Left lung (tissue), 10 donors: ENCODE data around the gene COL16A1. TPM values are rescaled to one million over a fixed set of nuclear protein-coding genes. Genes with fewer than 3 reads are reported as not detected.

Experiments used
- ATAC-seq: fragments of 200-7000 bp; cut with Tn5 transposase; one replicate; pipeline ENCODE4 v1.9.1; 2020; ENCODE audit warnings: moderate library complexity
- DNase-seq, 4 donors: peaks; one replicate each; pipeline ENCODE4 v3.0.0-alpha.2; 2013 to 2020
- H3K27ac ChIP-seq, 2 donors: fragments of 200-600 bp; sonication (generic) in 1 of 2; one replicate each; pipeline versions ENCODE4 v1.5.0 to v1.8.0; 2020 to 2021
- H3K27me3 ChIP-seq, 2 donors: fragments of 200-600 bp; sonication (generic) in 1 of 2; one replicate each; pipeline versions ENCODE4 v1.5.0 to v1.8.0; 2020 to 2021
- H3K36me3 ChIP-seq, 2 donors: fragments of 200-600 bp; sonication (generic) in 1 of 2; one replicate each; pipeline versions ENCODE4 v1.5.0 to v1.8.0; 2020 to 2021
- H3K4me1 ChIP-seq, 2 donors: fragments of 200-600 bp; one replicate each; pipeline ENCODE4 v1.8.0; 2021
- H3K4me3 ChIP-seq, 2 donors: fragments of 200-600 bp; sonication (generic) in 1 of 2; one replicate each; pipeline versions ENCODE4 v1.5.0 to v1.8.0; 2020 to 2021; ENCODE audit warnings: mild to moderate bottlenecking in 1 of 2
- H3K9me3 ChIP-seq, 2 donors: fragments of 200-600 bp; sonication (generic) in 1 of 2; one replicate each; pipeline versions ENCODE4 v1.5.0 to v1.8.0; 2020 to 2021
- CTCF ChIP-seq, 2 donors: fragments of 200-600 bp; sonication (generic) in 1 of 2; IDR thresholded peaks; one replicate each; pipeline versions ENCODE4 v1.5.0 to v1.8.0; 2021; ENCODE audit warnings: antibody characterized with exemption in 2 of 2
- intact Hi-C, 2 donors: fragments of 100-400 bp; cut with DNase I; formaldehyde crosslinking; loops; one replicate each; pipeline versions ENCODE4 v1.11.2 to v1.14.2; 2022
- polyA plus RNA-seq, 6 donors: library from polyadenylated mRNA; unstranded; fragments of 120-200 nt; gene quantifications; one replicate each; pipeline ENCODE4 v1.2.1, GENCODE V29; 2013; ENCODE audit not compliant: insufficient read length in 6 of 6
- total RNA-seq, 2 donors: library from RNA; stranded (reverse); fragmentation: NEBNext Ultra II Directional; extraction: Animal tissue kit (Norgen Biotek cat#: 25700); gene quantifications; one replicate each; pipeline ENCODE4 v1.2.1, GENCODE V29; 2021
- donor health status: DM: no; HTN: yes; CAD: no.
- donor health status: DM: no; HTN: no; CAD: no.

COL16A1 gene
- total and polyA plus RNA-seq, 8 donors = 64.8 to 177 (median 118) TPM

GRCh38 chr1:31675161-31675560 lies 28.7 kb downstream of the COL16A1 start:
- no peak for TF ChIP-seq CTCF (IDR thresholded peaks at IDR 0.05)
- ATAC-seq = no peak

GRCh38 chr1:31674626-31675025 lies 29.2 kb downstream of the COL16A1 start:
- peaks cover 7 to 15% of the 10 kb centered on the region in 2 donors for H3K4me1 ChIP-seq
- no peak overlapping the region for H3K4me3 ChIP-seq
- H3K27me3 ChIP-seq = peaks cover 0 to 14% of the 10 kb centered on the region in 2 donors
- H3K9me3 ChIP-seq = no peaks in the 10 kb centered on the region
- DNase-seq (no peak), ATAC-seq (no peak)
- intact Hi-C loops = no loop called here
- H3K27ac ChIP-seq = no peak overlapping the region
- no peaks in the 10 kb centered on the region for H3K36me3 ChIP-seq
- TF ChIP-seq CTCF (IDR thresholded peaks at IDR 0.05) = no peak

More at GRCh38 chr1:31675161-31675560, 28.7 kb downstream of the COL16A1 start:
- H3K9me3 ChIP-seq = no peaks in the 10 kb centered on the region
- intact Hi-C loops = no loop called here
- no peak overlapping the region for H3K4me3 ChIP-seq
- peaks cover 0 to 8% of the 10 kb centered on the region in 2 donors for H3K27me3 ChIP-seq
- no peak overlapping the region for H3K27ac ChIP-seq
- DNase-seq = no peak
- peaks cover 2 to 9% of the 10 kb centered on the region in 2 donors for H3K4me1 ChIP-seq
- H3K36me3 ChIP-seq = no peaks in the 10 kb centered on the region

DNA sequence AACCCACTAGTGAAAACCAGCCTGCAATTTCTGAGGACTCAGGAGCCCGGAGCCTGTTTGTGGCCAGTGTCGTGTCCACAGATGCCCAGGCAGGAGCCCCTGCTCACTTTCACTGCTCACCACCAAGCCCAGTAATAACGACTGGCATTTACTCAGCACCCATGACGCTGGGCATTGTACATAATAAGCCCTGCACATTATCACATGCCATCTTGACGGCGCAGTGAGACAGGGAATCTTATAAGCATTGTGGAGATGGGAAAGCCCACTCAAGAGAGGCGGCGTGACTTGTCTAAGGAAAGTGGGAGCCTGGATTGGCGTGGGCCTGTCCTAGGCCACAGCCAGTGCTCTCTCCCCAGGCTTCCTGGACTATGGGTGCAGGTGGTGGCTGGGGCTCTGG lies 30.4 kb downstream of the COL16A1 start:
- no peaks in the 10 kb centered on the region for H3K36me3 ChIP-seq
- TF ChIP-seq CTCF (IDR thresholded peaks at IDR 0.05) = no peak
- intact Hi-C loops = no loop called here
- no peak overlapping the region for H3K4me3 ChIP-seq
- ATAC-seq (no peak), DNase-seq (peak in 1 of 4 donors; percentile 38)
- no peak overlapping the region for H3K27ac ChIP-seq
- peaks cover 12 to 21% of the 10 kb centered on the region in 2 donors for H3K4me1 ChIP-seq
- peaks cover 0 to 24% of the 10 kb centered on the region in 2 donors for H3K27me3 ChIP-seq
- H3K9me3 ChIP-seq = no peaks in the 10 kb centered on the region

GRCh38 chr1:31672986-31673385 lies 30.8 kb downstream of the COL16A1 start:
- Histone ChIP-seq H3K4me1 (peaks cover 12 to 21% of the 10 kb centered on the region in 2 donors), H3K36me3 (no peaks in the 10 kb centered on the region), H3K9me3 (no peaks in the 10 kb centered on the region), H3K4me3 (no peak overlapping the region), H3K27me3 (peaks cover 0 to 24% of the 10 kb centered on the region in 2 donors), H3K27ac (no peak overlapping the region)
- no peak for ATAC-seq
- intact Hi-C loops = no loop called here
- DNase-seq = peak in 1 of 4 donors; percentile 58
- no peak for TF ChIP-seq CTCF (IDR thresholded peaks at IDR 0.05)

GRCh38 chr1:31671561-31672201 lies 32.1 kb downstream of the COL16A1 start:
- Histone ChIP-seq H3K27me3 (peaks cover 0 to 24% of the 10 kb centered on the region in 2 donors), H3K36me3 (no peaks in the 10 kb centered on the region)
- DNase-seq = peak in 1 of 4 donors; percentile 19

More at GRCh38 chr1:31671561-31672201, 32.1 kb downstream of the COL16A1 start:
- no peak for ATAC-seq
- intact Hi-C loops = no loop called here
- no peak overlapping the region for H3K4me3 ChIP-seq
- H3K27ac ChIP-seq = no peak overlapping the region
- peaks cover 18 to 21% of the 10 kb centered on the region in 2 donors for H3K4me1 ChIP-seq
- no peak for TF ChIP-seq CTCF (IDR thresholded peaks at IDR 0.05)
- H3K9me3 ChIP-seq = no peaks in the 10 kb centered on the region
